Fibroblast of villous mesenchyme (primary cell): ENCODE results near the gene ZNF221. TPM values are rescaled to one million over a fixed set of nuclear protein-coding genes. Genes with fewer than 3 reads are reported as not detected.

Experiments
- DNase-seq: peaks from one replicate; pipeline ENCODE4 v3.0.0-alpha.2; 2010; ENCODE audit warnings: low read depth
- H3K4me3 ChIP-seq: 2 replicates; pipeline ENCODE4 v1.5.1; 2011; ENCODE audit warnings: low read depth, mild to moderate bottlenecking, low read length
- small RNA-seq: library from RNA; depleted of rRNA; stranded (forward); fragments of <200 nt; gene quantifications from one replicate; pipeline ENCODE3, GENCODE V24; 2012
- total RNA-seq: library from RNA; depleted of rRNA; stranded (reverse); fragments of >200 nt; gene quantifications from 2 replicates; pipeline ENCODE4 v1.2.3, GENCODE V29; 2012
- TF ChIP-seq, protein P1 (sequence below): IDR thresholded peaks from 2 replicates; pipeline ENCODE4 v1.5.1; 2012; ENCODE audit warnings: low read depth, mild to moderate bottlenecking, low read length; ENCODE audit not compliant: insufficient read depth

The ZNF221 gene
- total RNA-seq, 1 donor: 10.4 TPM

GRCh38 chr19:44007473-44007872 lies 56.4 kb downstream of the ZNF221 start:
- DNase-seq: no peak
- TF ChIP-seq, protein P1, sequence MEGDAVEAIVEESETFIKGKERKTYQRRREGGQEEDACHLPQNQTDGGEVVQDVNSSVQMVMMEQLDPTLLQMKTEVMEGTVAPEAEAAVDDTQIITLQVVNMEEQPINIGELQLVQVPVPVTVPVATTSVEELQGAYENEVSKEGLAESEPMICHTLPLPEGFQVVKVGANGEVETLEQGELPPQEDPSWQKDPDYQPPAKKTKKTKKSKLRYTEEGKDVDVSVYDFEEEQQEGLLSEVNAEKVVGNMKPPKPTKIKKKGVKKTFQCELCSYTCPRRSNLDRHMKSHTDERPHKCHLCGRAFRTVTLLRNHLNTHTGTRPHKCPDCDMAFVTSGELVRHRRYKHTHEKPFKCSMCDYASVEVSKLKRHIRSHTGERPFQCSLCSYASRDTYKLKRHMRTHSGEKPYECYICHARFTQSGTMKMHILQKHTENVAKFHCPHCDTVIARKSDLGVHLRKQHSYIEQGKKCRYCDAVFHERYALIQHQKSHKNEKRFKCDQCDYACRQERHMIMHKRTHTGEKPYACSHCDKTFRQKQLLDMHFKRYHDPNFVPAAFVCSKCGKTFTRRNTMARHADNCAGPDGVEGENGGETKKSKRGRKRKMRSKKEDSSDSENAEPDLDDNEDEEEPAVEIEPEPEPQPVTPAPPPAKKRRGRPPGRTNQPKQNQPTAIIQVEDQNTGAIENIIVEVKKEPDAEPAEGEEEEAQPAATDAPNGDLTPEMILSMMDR: no peak
- H3K4me3 ChIP-seq: no peak overlapping the region

DNA sequence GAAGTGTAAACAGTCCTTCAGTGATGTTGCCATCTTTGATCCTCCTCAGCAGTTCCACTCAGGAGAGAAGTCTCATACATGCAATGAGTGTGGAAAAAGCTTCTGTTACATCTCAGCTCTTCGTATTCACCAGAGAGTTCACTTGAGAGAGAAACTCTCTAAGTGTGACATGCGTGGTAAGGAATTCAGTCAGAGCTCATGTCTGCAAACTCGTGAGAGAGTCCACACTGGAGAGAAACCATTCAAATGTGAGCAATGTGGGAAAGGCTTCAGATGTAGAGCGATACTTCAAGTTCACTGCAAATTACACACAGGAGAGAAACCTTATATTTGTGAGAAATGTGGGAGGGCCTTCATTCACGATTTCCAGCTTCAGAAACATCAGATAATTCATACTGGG lies 59.4 kb downstream of the ZNF221 start:
- no peak for DNase-seq
- H3K4me3 ChIP-seq: no peak overlapping the region
- TF ChIP-seq, protein P1: no peak

Small RNAs within 50 kb of the gene (small RNA-seq; reads per million reads assigned to genes)
- not detected for gene AC006213.5

Other genes with a start within 250 kb of the ZNF221 start
- not detected in 2 replicates for gene IRGC, start 235.2 kb upstream of the ZNF221 start, total RNA-seq
- gene SMG9, start 196.3 kb upstream of the ZNF221 start, total RNA-seq: 13.0 and 14.5 TPM in 2 replicates
- gene KCNN4, start 170.3 kb upstream of the ZNF221 start, total RNA-seq: 0.43 TPM in 1 of 2 replicates, not detected in the other
- gene LYPD5, start 148.8 kb upstream of the ZNF221 start, total RNA-seq: under 0.01 and 0.43 TPM in 2 replicates
- gene ZNF283, start 123.9 kb upstream of the ZNF221 start, total RNA-seq: 10.6 and 29.8 TPM in 2 replicates
- gene ZNF404, start 67.3 kb upstream of the ZNF221 start, total RNA-seq: 0.97 and 3.0 TPM in 2 replicates
- 18.4 and 25.5 TPM in 2 replicates for gene ZNF45, start 15.9 kb upstream of the ZNF221 start, total RNA-seq
- 5.8 and 10.8 TPM in 2 replicates for gene ZNF155, start 33.0 kb downstream of the ZNF221 start, total RNA-seq
- 2.6 and 3.9 TPM in 2 replicates for gene ZNF230, start 51.7 kb downstream of the ZNF221 start, total RNA-seq
- gene ZNF222, start 74.2 kb downstream of the ZNF221 start, total RNA-seq: 6.1 and 6.9 TPM in 2 replicates
- gene ZNF223, start 100.8 kb downstream of the ZNF221 start, total RNA-seq: 4.5 and 5.6 TPM in 2 replicates
- gene ZNF284, start 120.9 kb downstream of the ZNF221 start, total RNA-seq: 3.2 and 3.9 TPM in 2 replicates
- 20.0 and 28.9 TPM in 2 replicates for gene ZNF224, start 143.1 kb downstream of the ZNF221 start, total RNA-seq
- gene ZNF225, start 162.2 kb downstream of the ZNF221 start, total RNA-seq: 4.5 and 7.3 TPM in 2 replicates
- gene ZNF234, start 190.3 kb downstream of the ZNF221 start, total RNA-seq: 8.4 and 12.5 TPM in 2 replicates
- 15.5 and 21.2 TPM in 2 replicates for gene ZNF226, start 213.9 kb downstream of the ZNF221 start, total RNA-seq